ENCODE data around the gene CD33. TPM values are rescaled to one million over a fixed set of nuclear protein-coding genes. Genes with fewer than 3 reads are reported as not detected.

The CD33 gene
- total RNA-seq, 1 experiment from 2014 or later = 0.35 TPM

- H3K27ac ChIP-seq (ENCODE audit: insufficient read length, low read depth, low read length) = no peak within 1 kb of the TSS
- no peak within 1 kb of the TSS for H2AK5ac ChIP-seq (ENCODE audit: insufficient read length, low read length)
- H3K9me3 ChIP-seq (ENCODE audit: control insufficient read depth, low read depth, low read length) = no peaks in the 10 kb centered on the region
- Mint-ChIP-seq H3K9me3 (peaks cover 0 to 50% of the 10 kb centered on the region in 2 experiments; a peak in 2 of 5 replicates), H3K27ac (no peak within 1 kb of the TSS), H3K27me3 (ENCODE audit: low read depth) (peaks cover 2% of the 10 kb centered on the region; the same call in 1 of the 2 replicates), H3K36me3 (ENCODE audit: insufficient read depth in 1 of 3, low read depth in 3 of 3) (no peaks in the 10 kb centered on the region; a peak in 1 of 7 replicates), H3K4me3 (no peak within 1 kb of the TSS), H3K4me1 (peaks cover 0 to 4% of the 10 kb centered on the region in 2 experiments; a peak in 1 of 4 replicates)
- no peak within 1 kb of the TSS for H3K4me2 ChIP-seq (ENCODE audit: insufficient read depth, insufficient read length, low read length)
- H2BK5ac ChIP-seq (ENCODE audit: insufficient read length, low read length) = no peak within 1 kb of the TSS
- no peak within 1 kb of the TSS for H4K91ac ChIP-seq (ENCODE audit: insufficient read length, low read depth, low read length)
- H3K14ac ChIP-seq (ENCODE audit: insufficient read depth, low read length) = no peak within 1 kb of the TSS
- H2BK120ac ChIP-seq (ENCODE audit: low read depth, low read length, poor library complexity, severe bottlenecking) = no peak within 1 kb of the TSS
- no peaks in the 10 kb centered on the region for H3K27me3 ChIP-seq (ENCODE audit: insufficient read depth, low read length)
- H3K79me1 ChIP-seq (ENCODE audit: insufficient read depth, low read depth, low read length, poor library complexity, severe bottlenecking) = no peaks in the 10 kb centered on the region
- H3K4me1 ChIP-seq (ENCODE audit: insufficient read depth, low read length) = no peaks in the 10 kb centered on the region
- H3K9ac ChIP-seq (ENCODE audit: extremely low read depth, insufficient read length, low read length) = no peak within 1 kb of the TSS
- H4K20me1 ChIP-seq (ENCODE audit: control insufficient read depth, insufficient read depth, insufficient read length) = no peaks in the 10 kb centered on the region
- H3K23me2 ChIP-seq (ENCODE audit: insufficient read length, low read depth, low read length, poor library complexity, severe bottlenecking) = no peaks in the 10 kb centered on the region
- peak; percentile 21; the same call in 1 of the 3 replicates for TF ChIP-seq CTCF (conservative IDR thresholded peaks at IDR 0.05)
- H4K8ac ChIP-seq (replicated peaks; ENCODE audit: insufficient read length, low read depth, low read length) = no peak within 1 kb of the TSS
- H3K23ac ChIP-seq (ENCODE audit: insufficient read length, low read depth, low read length) = no peak within 1 kb of the TSS
- no peak within 1 kb of the TSS for H3K4ac ChIP-seq (ENCODE audit: low read depth, low read length)
- H4K5ac ChIP-seq (ENCODE audit: insufficient read length, low read depth, low read length) = no peak within 1 kb of the TSS
- H3K18ac ChIP-seq (ENCODE audit: insufficient read length, low read depth, low read length) = no peak within 1 kb of the TSS
- DNase-seq = peak; percentile 39
- H2BK12ac ChIP-seq (ENCODE audit: insufficient read length, low read depth, low read length) = no peak within 1 kb of the TSS
- no CpG with 5 or more reads among the region's 23 CpGs for WGBS (ENCODE audit: extremely low coverage, insufficient read length, low lambda C conversion rate)
- H2AFZ ChIP-seq (ENCODE audit: low read length) = no peak within 1 kb of the TSS
- H2BK20ac ChIP-seq (ENCODE audit: low read depth, low read length, poor library complexity, severe bottlenecking) = no peak within 1 kb of the TSS
- H3K56ac ChIP-seq (ENCODE audit: insufficient read length, low read depth, low read length) = no peak within 1 kb of the TSS
- no peaks in the 10 kb centered on the region for H3K79me2 ChIP-seq (ENCODE audit: insufficient read depth, low read length)
- H2BK15ac ChIP-seq (ENCODE audit: low read depth, low read length) = no peak within 1 kb of the TSS
- H3T11ph ChIP-seq (ENCODE audit: low read length) = no peak within 1 kb of the TSS
These were observed 26.0 kb downstream of the CD33 start, which contains the start of gene SIGLECL1 for GRCh38 chr19:51250786-51251467. TSS of gene SIGLECL1 (plus strand) at chr19:51251080. CDS start at chr19:51264073, 12,993 bp downstream.

All from H9 (cell line).